ENCODE results near the gene TMEM232.

DNA sequence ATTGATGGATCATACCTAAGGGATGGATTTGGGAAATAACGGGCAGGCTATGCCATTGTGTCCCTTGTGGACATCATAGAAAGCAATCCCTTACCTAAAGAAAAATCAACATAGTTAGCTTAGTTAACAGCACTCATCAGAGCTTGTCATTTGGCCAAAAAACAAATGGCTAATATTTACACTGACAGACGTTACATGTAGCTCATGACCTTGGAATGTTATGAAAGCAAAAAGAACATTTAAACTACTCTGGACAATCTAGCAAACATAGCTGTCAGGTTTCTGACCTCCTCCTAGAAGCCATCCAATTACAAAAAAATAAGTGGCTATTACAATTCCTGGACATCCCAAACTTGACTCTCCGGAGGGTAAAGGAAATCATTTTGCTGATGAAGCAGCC is 23.8 kb downstream of the TMEM232 start:
- TF ChIP-seq, protein P1, sequence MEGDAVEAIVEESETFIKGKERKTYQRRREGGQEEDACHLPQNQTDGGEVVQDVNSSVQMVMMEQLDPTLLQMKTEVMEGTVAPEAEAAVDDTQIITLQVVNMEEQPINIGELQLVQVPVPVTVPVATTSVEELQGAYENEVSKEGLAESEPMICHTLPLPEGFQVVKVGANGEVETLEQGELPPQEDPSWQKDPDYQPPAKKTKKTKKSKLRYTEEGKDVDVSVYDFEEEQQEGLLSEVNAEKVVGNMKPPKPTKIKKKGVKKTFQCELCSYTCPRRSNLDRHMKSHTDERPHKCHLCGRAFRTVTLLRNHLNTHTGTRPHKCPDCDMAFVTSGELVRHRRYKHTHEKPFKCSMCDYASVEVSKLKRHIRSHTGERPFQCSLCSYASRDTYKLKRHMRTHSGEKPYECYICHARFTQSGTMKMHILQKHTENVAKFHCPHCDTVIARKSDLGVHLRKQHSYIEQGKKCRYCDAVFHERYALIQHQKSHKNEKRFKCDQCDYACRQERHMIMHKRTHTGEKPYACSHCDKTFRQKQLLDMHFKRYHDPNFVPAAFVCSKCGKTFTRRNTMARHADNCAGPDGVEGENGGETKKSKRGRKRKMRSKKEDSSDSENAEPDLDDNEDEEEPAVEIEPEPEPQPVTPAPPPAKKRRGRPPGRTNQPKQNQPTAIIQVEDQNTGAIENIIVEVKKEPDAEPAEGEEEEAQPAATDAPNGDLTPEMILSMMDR (IDR thresholded peaks at IDR 0.05), result no peak
- TF ChIP-seq POLR2A (IDR thresholded peaks at IDR 0.05), result no peak

Measured in esophagus squamous epithelium (tissue), 4 donors.